ENCODE measurements around the gene FXYD5. TPM values are rescaled to one million over a fixed set of nuclear protein-coding genes. Genes with fewer than 3 reads are reported as not detected.

Gene FXYD5
- total and polyA plus RNA-seq, 2 donors (not counting 1 experiment from before 2014, with no cell fraction given), result 19.8 to 100 TPM

GRCh38 chr19:35123573-35123972 lies 31.0 kb upstream of the FXYD5 start:
- no peak overlapping the region for H2AFZ ChIP-seq (ENCODE audit: low read length)
- DNase-seq (ENCODE audit: low read depth in 2 of 2), result no peak
- no peak overlapping the region for H3K9ac ChIP-seq (ENCODE audit: insufficient read depth, low read length)
- no peaks in the 10 kb centered on the region for H4K20me1 ChIP-seq (ENCODE audit: control insufficient read depth, extremely low read depth, insufficient read depth, low read length)
- peak overlapping the region; percentile 98 for H3K4me2 ChIP-seq (ENCODE audit: extremely low read depth, insufficient read depth, low read length)
- H3K79me2 ChIP-seq (ENCODE audit: control insufficient read depth, insufficient read depth, low read length), result no peaks in the 10 kb centered on the region
- H3K4me1 ChIP-seq (ENCODE audit: control insufficient read depth, extremely low read depth, insufficient read depth, low read length), result peaks cover 13% of the 10 kb centered on the region
- H3K4me3 ChIP-seq (replicated peaks in 1 of 4; ENCODE audit: control extremely low read depth in 1 of 4, insufficient read depth in 1 of 4, low read depth in 3 of 4, low read length in 4 of 4), result peak overlapping the region in 2 of 4 experiments; percentile 66 to 67
- H3K9me3 ChIP-seq (ENCODE audit: control insufficient read depth, insufficient read depth, low read depth, low read length), result no peaks in the 10 kb centered on the region
- no peaks in the 10 kb centered on the region for H3K36me3 ChIP-seq (ENCODE audit: control insufficient read depth, insufficient read depth, low read length)
- peaks cover 3% of the 10 kb centered on the region for H3K27me3 ChIP-seq (ENCODE audit: control insufficient read depth, insufficient read depth, low read length)
- no peak for TF ChIP-seq EZH2 (IDR thresholded peaks at IDR 0.05; ENCODE audit: low read length, missing control alignments)
- no peak for TF ChIP-seq CTCF (conservative IDR thresholded peaks at IDR 0.05 in 1 of 2, IDR thresholded peaks at IDR 0.05 in 1 of 2; ENCODE audit: low read depth in 1 of 2, low read length in 2 of 2)
- H3K27ac ChIP-seq (ENCODE audit: insufficient read depth, low read length), result no peak overlapping the region

GRCh38 chr19:35124098-35125060 lies 30.2 kb upstream of the FXYD5 start:
- peaks cover 13% of the 10 kb centered on the region for H3K4me1 ChIP-seq (ENCODE audit: control insufficient read depth, extremely low read depth, insufficient read depth, low read length)
- no peaks in the 10 kb centered on the region for H3K9me3 ChIP-seq (ENCODE audit: control insufficient read depth, insufficient read depth, low read depth, low read length)
- peak overlapping the region; percentile 98 for H3K4me2 ChIP-seq (ENCODE audit: extremely low read depth, insufficient read depth, low read length)
- no peaks in the 10 kb centered on the region for H3K36me3 ChIP-seq (ENCODE audit: control insufficient read depth, insufficient read depth, low read length)
- H3K27ac ChIP-seq (ENCODE audit: insufficient read depth, low read length), result peak overlapping the region; percentile 81
- peak overlapping the region; percentile 66 to 85 (median 71) for H3K4me3 ChIP-seq (replicated peaks in 1 of 4; ENCODE audit: control extremely low read depth in 1 of 4, insufficient read depth in 1 of 4, low read depth in 3 of 4, low read length in 4 of 4)
- H3K27me3 ChIP-seq (ENCODE audit: control insufficient read depth, insufficient read depth, low read length), result peaks cover 3% of the 10 kb centered on the region
- H3K9ac ChIP-seq (ENCODE audit: insufficient read depth, low read length), result peak overlapping the region; percentile 72
- DNase-seq (ENCODE audit: low read depth in 2 of 2), result peak; percentile 84 to 91
- TF ChIP-seq CTCF (conservative IDR thresholded peaks at IDR 0.05 in 1 of 2, IDR thresholded peaks at IDR 0.05 in 1 of 2; ENCODE audit: low read depth in 1 of 2, low read length in 2 of 2) (no peak), EZH2 (IDR thresholded peaks at IDR 0.05; ENCODE audit: low read length, missing control alignments) (no peak)
- H2AFZ ChIP-seq (ENCODE audit: low read length), result peak overlapping the region; percentile 99
- no peaks in the 10 kb centered on the region for H3K79me2 ChIP-seq (ENCODE audit: control insufficient read depth, insufficient read depth, low read length)
- H4K20me1 ChIP-seq (ENCODE audit: control insufficient read depth, extremely low read depth, insufficient read depth, low read length), result no peaks in the 10 kb centered on the region

GRCh38 chr19:35125270-35125717 lies 29.2 kb upstream of the FXYD5 start:
- Histone ChIP-seq H4K20me1 (ENCODE audit: control insufficient read depth, extremely low read depth, insufficient read depth, low read length) (no peaks in the 10 kb centered on the region), H3K9me3 (ENCODE audit: control insufficient read depth, insufficient read depth, low read depth, low read length) (no peaks in the 10 kb centered on the region), H3K4me3 (replicated peaks in 1 of 4; ENCODE audit: control extremely low read depth in 1 of 4, insufficient read depth in 1 of 4, low read depth in 3 of 4, low read length in 4 of 4) (no peak overlapping the region), H3K4me2 (ENCODE audit: extremely low read depth, insufficient read depth, low read length) (no peak overlapping the region), H3K79me2 (ENCODE audit: control insufficient read depth, insufficient read depth, low read length) (no peaks in the 10 kb centered on the region), H3K27ac (ENCODE audit: insufficient read depth, low read length) (no peak overlapping the region), H2AFZ (ENCODE audit: low read length) (no peak overlapping the region), H3K36me3 (ENCODE audit: control insufficient read depth, insufficient read depth, low read length) (no peaks in the 10 kb centered on the region), H3K27me3 (ENCODE audit: control insufficient read depth, insufficient read depth, low read length) (peaks cover 10% of the 10 kb centered on the region), H3K4me1 (ENCODE audit: control insufficient read depth, extremely low read depth, insufficient read depth, low read length) (peaks cover 13% of the 10 kb centered on the region), H3K9ac (ENCODE audit: insufficient read depth, low read length) (no peak overlapping the region)
- TF ChIP-seq CTCF (conservative IDR thresholded peaks at IDR 0.05 in 1 of 2, IDR thresholded peaks at IDR 0.05 in 1 of 2; ENCODE audit: low read depth in 1 of 2, low read length in 2 of 2) (no peak), EZH2 (IDR thresholded peaks at IDR 0.05; ENCODE audit: low read length, missing control alignments) (no peak)
- DNase-seq (ENCODE audit: low read depth in 2 of 2), result no peak

All from fibroblast of lung (primary cell).